Fibroblast of lung (primary cell): ENCODE results near the gene IMMP2L.

ENCODE experiments used
- EZH2 ChIP-seq: IDR thresholded peaks from 2 replicates; pipeline ENCODE4 v1.5.1; 2012; ENCODE audit warnings: low read length, control low read depth, mild to moderate bottlenecking; ENCODE audit errors: missing control alignments
- TF ChIP-seq, protein P1 (sequence below), 2 donors: IDR thresholded peaks in 1 of 2; conservative IDR thresholded peaks in 1 of 2; 1 replicate in 1 of 2; 2 replicates in 1 of 2; pipeline ENCODE4 v1.5.1; 2011 to 2012; ENCODE audit warnings: low read length in 2 of 2, control low read depth in 1 of 2, inconsistent platforms in 1 of 2, low read depth in 1 of 2, mild to moderate bottlenecking in 1 of 2

GRCh38 chr7:110944448-110944847 is 617.8 kb downstream of the IMMP2L start:
- TF ChIP-seq, protein P1, sequence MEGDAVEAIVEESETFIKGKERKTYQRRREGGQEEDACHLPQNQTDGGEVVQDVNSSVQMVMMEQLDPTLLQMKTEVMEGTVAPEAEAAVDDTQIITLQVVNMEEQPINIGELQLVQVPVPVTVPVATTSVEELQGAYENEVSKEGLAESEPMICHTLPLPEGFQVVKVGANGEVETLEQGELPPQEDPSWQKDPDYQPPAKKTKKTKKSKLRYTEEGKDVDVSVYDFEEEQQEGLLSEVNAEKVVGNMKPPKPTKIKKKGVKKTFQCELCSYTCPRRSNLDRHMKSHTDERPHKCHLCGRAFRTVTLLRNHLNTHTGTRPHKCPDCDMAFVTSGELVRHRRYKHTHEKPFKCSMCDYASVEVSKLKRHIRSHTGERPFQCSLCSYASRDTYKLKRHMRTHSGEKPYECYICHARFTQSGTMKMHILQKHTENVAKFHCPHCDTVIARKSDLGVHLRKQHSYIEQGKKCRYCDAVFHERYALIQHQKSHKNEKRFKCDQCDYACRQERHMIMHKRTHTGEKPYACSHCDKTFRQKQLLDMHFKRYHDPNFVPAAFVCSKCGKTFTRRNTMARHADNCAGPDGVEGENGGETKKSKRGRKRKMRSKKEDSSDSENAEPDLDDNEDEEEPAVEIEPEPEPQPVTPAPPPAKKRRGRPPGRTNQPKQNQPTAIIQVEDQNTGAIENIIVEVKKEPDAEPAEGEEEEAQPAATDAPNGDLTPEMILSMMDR (conservative IDR thresholded peaks at IDR 0.05 in 1 of 2, IDR thresholded peaks at IDR 0.05 in 1 of 2; ENCODE audit: low read depth in 1 of 2, low read length in 2 of 2): no peak
- TF ChIP-seq EZH2: no peak
